T-cell (primary cell): ENCODE data around the gene TSC22D1. TPM values are rescaled to one million over a fixed set of nuclear protein-coding genes. Genes with fewer than 3 reads are reported as not detected.
"Not testable (repeated sequence)": the region's sequence is repeated elsewhere in the genome, so short reads cannot be mapped to it uniquely, and the experiment has no call there.

Experiments
- ATAC-seq, 4 experiments: fragments of 200-7000 bp in 3 of 4; fragments of 150-1000 bp in 1 of 4; cut with Tn5 transposase; replicated peaks in 1 of 4; 1 replicate in 3 of 4; 2 replicates in 1 of 4; pipeline ENCODE4 v1.10.0; 2021; ENCODE audit warnings: moderate library complexity in 3 of 4, mild to moderate bottlenecking in 2 of 4, moderate number of reproducible peaks in 1 of 4
- CTCF ChIA-PET, 2 donors: fragments of 300-600 bp; sonication (Branson Sonifier 250); formaldehyde crosslinking; loops; one replicate each; lab custom pipeline; 2022; ENCODE audit warnings: antibody characterized with exemption in 2 of 2; lab: Charles Lee
- POLR2A ChIA-PET, 2 donors: fragments of 300-600 bp; sonication (Branson Sonifier 250); formaldehyde crosslinking; loops; one replicate each; lab custom pipeline; 2022; ENCODE audit warnings: antibody characterized with exemption in 2 of 2; lab: Charles Lee
- DNase-seq, 35 experiments: peaks; one replicate each; pipeline versions ENCODE4 v3.0.0 to v3.0.0-alpha.2; 2013 to 2023
- H3K27ac ChIP-seq: one replicate; pipeline ENCODE4 v1.5.1; 2013; ENCODE audit warnings: low read length
- H3K27me3 ChIP-seq, 2 experiments: replicated peaks in 1 of 2; 1 replicate in 1 of 2; 2 replicates in 1 of 2; pipeline versions ENCODE4 v1.6.1 to v1.7.0; 2013; ENCODE audit warnings: low read length in 1 of 2, mixed read lengths in 1 of 2; ENCODE audit not compliant: control insufficient read depth in 2 of 2, insufficient read depth in 2 of 2; ENCODE audit errors: extremely low read depth in 1 of 2
- H3K36me3 ChIP-seq, 2 donors: 1 replicate in 1 of 2; 2 replicates in 1 of 2; pipeline versions ENCODE4 v1.6.1 to v1.7.0; 2013; ENCODE audit warnings: low read length in 1 of 2; ENCODE audit not compliant: control insufficient read depth in 2 of 2, insufficient read depth in 1 of 2; ENCODE audit errors: extremely low read depth in 1 of 2
- H3K4me1 ChIP-seq, 2 experiments: 1 replicate in 1 of 2; 2 replicates in 1 of 2; pipeline versions ENCODE4 v1.6.1 to v1.7.0; 2013; ENCODE audit warnings: low read length in 2 of 2, mixed read lengths in 1 of 2; ENCODE audit not compliant: insufficient read depth in 2 of 2, control insufficient read depth in 1 of 2; ENCODE audit errors: extremely low read depth in 1 of 2
- H3K4me3 ChIP-seq, 2 donors: 1 replicate in 1 of 2; 2 replicates in 1 of 2; pipeline versions ENCODE4 v1.5.1 to v1.7.0; 2013; ENCODE audit warnings: mild to moderate bottlenecking in 2 of 2, low read length in 1 of 2, moderate library complexity in 1 of 2; ENCODE audit not compliant: control insufficient read depth in 1 of 2; ENCODE audit errors: extremely low read depth in 1 of 2
- H3K9me3 ChIP-seq: 2 replicates; pipeline ENCODE4 v1.7.0; 2013
- H3K27ac Mint-ChIP-seq, 2 donors: one replicate each; pipeline ENCODE4 v1.8.0; 2020 to 2021; ENCODE audit warnings: mild to moderate bottlenecking in 2 of 2, mixed read lengths in 2 of 2
- H3K27me3 Mint-ChIP-seq, 2 donors: one replicate each; pipeline ENCODE4 v1.8.0; 2021 to 2022; ENCODE audit warnings: mixed read lengths in 2 of 2
- H3K36me3 Mint-ChIP-seq: one replicate; pipeline ENCODE4 v1.8.0; 2021; ENCODE audit warnings: mixed read lengths
- H3K4me1 Mint-ChIP-seq, 3 donors: one replicate each; pipeline ENCODE4 v1.8.0; 2020 to 2022; ENCODE audit warnings: mixed read lengths in 3 of 3, mild to moderate bottlenecking in 1 of 3
- H3K4me3 Mint-ChIP-seq, 3 donors: one replicate each; pipeline ENCODE4 v1.8.0; 2020 to 2022; ENCODE audit warnings: mild to moderate bottlenecking in 3 of 3, mixed read lengths in 3 of 3, moderate library complexity in 3 of 3
- H3K9me3 Mint-ChIP-seq, 3 donors: one replicate each; pipeline ENCODE4 v1.8.0; 2020 to 2022; ENCODE audit warnings: mixed read lengths in 3 of 3
- WGBS: methylation state at CpG from one replicate; pipeline ENCODE4 v1.1.5; 2013; ENCODE audit warnings: missing lambda C conversion rate; ENCODE audit not compliant: insufficient coverage; 5-methylcytosine and 5-hydroxymethylcytosine counted together
- total RNA-seq, 35 experiments: library from RNA in 6 of 35; stranded (reverse) in 6 of 35; fragments of 120-200 nt in 1 of 35; gene quantifications; one replicate each; pipeline versions ENCODE4 v1.2.1 to v1.2.4 and lab custom pipeline; 2013 to 2026

TSC22D1 gene
- total RNA-seq, 5 donors from 2014 or later (not counting 1 experiment from before 2014, with no cell fraction given), result 32.5 to 40.4 (median 36.4) TPM

DNA sequence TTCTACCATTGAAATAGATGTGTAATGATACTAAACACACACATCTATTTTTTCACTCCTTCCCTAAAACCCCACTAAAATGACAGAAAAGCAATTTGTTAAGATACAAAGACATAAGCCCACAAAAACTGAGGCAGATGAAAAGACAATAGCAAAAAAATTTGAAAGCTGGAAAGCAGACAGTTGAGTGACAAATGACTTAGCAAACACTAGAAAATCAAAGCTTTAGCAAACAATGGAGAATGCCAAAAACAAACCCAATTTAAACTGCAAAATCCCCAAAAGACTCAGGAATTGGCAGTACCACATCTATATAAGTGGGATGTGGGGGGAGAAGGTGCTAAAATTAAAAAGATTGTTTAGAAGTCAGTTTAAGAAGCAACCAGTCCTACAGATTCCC is 9.5 kb downstream of the TSC22D1 start:
- no peaks in the 10 kb centered on the region for H3K9me3 Mint-ChIP-seq
- ATAC-seq (no peak), DNase-seq (no peak)
- Histone ChIP-seq H3K4me1 (no peaks in the 10 kb centered on the region), H3K9me3 (no peaks in the 10 kb centered on the region), H3K27ac (no peak overlapping the region), H3K4me3 (no peak overlapping the region), H3K27me3 (no peaks in the 10 kb centered on the region), H3K36me3 (no peaks in the 10 kb centered on the region)
- H3K4me1 Mint-ChIP-seq, result peaks cover 30 to 52% (median 51%) of the 10 kb centered on the region in 3 donors
- no peak overlapping the region for H3K4me3 Mint-ChIP-seq
- H3K27me3 Mint-ChIP-seq, result no peaks in the 10 kb centered on the region
- H3K27ac Mint-ChIP-seq, result no peak overlapping the region
- CTCF ChIA-PET, result interaction anchor here in 1 of 2 donors (0.6 to 0.7 kb wide), 2 partner anchors 129 to 1274 kb away, joined by 3 read pairs; no protein-coding TSS in a partner anchor
- peaks cover 7% of the 10 kb centered on the region for H3K36me3 Mint-ChIP-seq
- POLR2A ChIA-PET, result interaction anchor here in 1 of 2 donors (0.6 kb wide), 1 partner anchor 22 kb away, joined by 8 read pairs; no protein-coding TSS in a partner anchor

GRCh38 chr13:44565881-44566280 is 10.2 kb downstream of the TSC22D1 start:
- no peaks in the 10 kb centered on the region for H3K27me3 ChIP-seq
- no peak overlapping the region for H3K27ac Mint-ChIP-seq
- no peaks in the 10 kb centered on the region for H3K9me3 ChIP-seq
- no peaks in the 10 kb centered on the region for H3K4me1 ChIP-seq
- no peak overlapping the region for H3K4me3 ChIP-seq
- H3K36me3 ChIP-seq, result no peaks in the 10 kb centered on the region
- no CpG with 5 or more reads among the region's 3 CpGs for WGBS
- peaks cover 30 to 49% (median 46%) of the 10 kb centered on the region in 3 donors for H3K4me1 Mint-ChIP-seq
- CTCF ChIA-PET, result interaction anchor here (0.6 to 0.7 kb wide), 2 partner anchors 9 to 19 kb away, joined by 3 to 6 read pairs; no protein-coding TSS in a partner anchor
- no peak overlapping the region for H3K4me3 Mint-ChIP-seq
- POLR2A ChIA-PET, result interaction anchor here in 1 of 2 donors (0.6 kb wide), 1 partner anchor 21 kb away, joined by 8 read pairs; no protein-coding TSS in a partner anchor
- no peaks in the 10 kb centered on the region for H3K27me3 Mint-ChIP-seq
- no peak overlapping the region for H3K27ac ChIP-seq
- DNase-seq (no peak), ATAC-seq (no peak)
- no peaks in the 10 kb centered on the region for H3K9me3 Mint-ChIP-seq
- peaks cover 7% of the 10 kb centered on the region for H3K36me3 Mint-ChIP-seq

DNA sequence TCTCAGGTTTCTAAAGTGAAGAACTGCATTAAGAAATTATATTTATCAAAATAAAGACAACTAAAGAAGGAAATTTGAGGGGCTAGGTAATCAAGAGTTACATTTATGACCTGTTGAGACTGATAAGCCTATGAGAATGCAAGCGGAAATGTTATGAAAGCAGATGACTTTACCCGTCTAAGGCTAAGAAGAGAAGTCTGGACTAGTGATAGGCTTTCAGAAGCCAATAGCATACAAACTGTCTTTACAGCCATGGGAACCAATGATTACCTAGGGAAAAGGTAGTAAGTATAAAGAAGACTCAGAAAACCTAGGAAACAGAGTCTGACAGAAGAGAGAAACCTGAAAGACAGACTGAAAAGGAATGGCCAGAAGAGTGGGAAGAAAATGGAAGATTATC is 11.2 kb downstream of the TSC22D1 start:
- no peaks in the 10 kb centered on the region for H3K36me3 ChIP-seq
- H3K27me3 ChIP-seq, result no peaks in the 10 kb centered on the region
- no peak for DNase-seq
- no peak overlapping the region for H3K4me3 ChIP-seq
- H3K4me1 ChIP-seq, result no peaks in the 10 kb centered on the region
- H3K9me3 ChIP-seq, result no peaks in the 10 kb centered on the region
- Mint-ChIP-seq H3K4me1 (peaks cover 30 to 46% (median 43%) of the 10 kb centered on the region in 3 donors), H3K4me3 (no peak overlapping the region), H3K27me3 (no peaks in the 10 kb centered on the region), H3K27ac (no peak overlapping the region), H3K9me3 (no peaks in the 10 kb centered on the region), H3K36me3 (peaks cover 7% of the 10 kb centered on the region)
- 90% methylated on average over 2 of the region's 2 CpGs for WGBS
- POLR2A ChIA-PET, result interaction anchor here in 1 of 2 donors (0.5 kb wide), 1 partner anchor 76 kb away, joined by 3 read pairs; no protein-coding TSS in a partner anchor
- no peak for ATAC-seq
- H3K27ac ChIP-seq, result no peak overlapping the region
- CTCF ChIA-PET, result no interaction called here

DNA sequence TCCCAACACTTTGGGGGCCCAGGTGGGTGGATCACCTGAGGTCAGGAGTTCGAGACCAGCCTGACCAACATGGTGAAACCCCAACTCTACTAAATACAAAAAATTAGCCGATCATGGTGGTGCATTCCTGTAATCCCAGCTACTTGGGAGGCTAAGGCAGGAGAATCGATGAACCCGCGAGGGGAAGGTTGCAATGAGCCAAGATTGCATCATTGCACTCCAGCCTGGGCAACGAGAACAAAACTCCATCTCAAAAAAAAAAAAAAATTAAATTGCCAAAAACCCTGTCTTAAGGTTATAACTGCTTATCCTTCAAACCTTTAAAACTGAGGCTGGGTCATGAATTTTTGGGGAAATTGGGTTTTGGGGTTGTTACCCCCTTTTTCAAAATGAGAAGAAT is 13.3 kb downstream of the TSC22D1 start:
- CTCF ChIA-PET, DNase-seq: not testable (repeated sequence)

DNA sequence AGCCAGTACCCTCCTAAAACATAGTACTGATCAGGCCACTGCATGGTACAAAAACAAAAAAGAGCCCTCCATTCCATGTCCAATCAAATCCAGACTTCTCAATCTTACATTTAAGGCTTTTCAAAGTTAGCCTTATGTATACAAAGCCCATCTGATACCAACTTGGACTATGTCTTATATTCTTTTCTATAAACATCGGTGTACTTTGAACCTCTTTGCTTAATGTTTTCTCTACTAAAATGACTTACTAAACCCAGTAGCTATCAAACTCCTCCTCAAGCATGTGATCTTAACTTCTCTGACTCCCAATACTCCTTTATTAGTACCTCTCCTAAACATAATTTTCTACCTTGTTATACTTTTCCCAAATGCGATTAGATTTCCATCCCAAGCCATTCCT is 14.8 kb downstream of the TSC22D1 start:
- CTCF ChIA-PET, result no interaction called here
- WGBS, result 100% methylated on average over 1 of the region's 2 CpGs
- Mint-ChIP-seq H3K9me3 (no peaks in the 10 kb centered on the region), H3K36me3 (peaks cover 4% of the 10 kb centered on the region), H3K4me3 (no peak overlapping the region), H3K27ac (no peak overlapping the region), H3K4me1 (peaks cover 11 to 19% (median 16%) of the 10 kb centered on the region in 3 donors), H3K27me3 (no peaks in the 10 kb centered on the region)
- DNase-seq, result no peak
- Histone ChIP-seq H3K36me3 (no peaks in the 10 kb centered on the region), H3K27me3 (no peaks in the 10 kb centered on the region), H3K4me1 (no peaks in the 10 kb centered on the region), H3K27ac (no peak overlapping the region), H3K9me3 (no peaks in the 10 kb centered on the region), H3K4me3 (no peak overlapping the region)
- POLR2A ChIA-PET, result interaction anchor here in 1 of 2 donors (0.7 kb wide), 1 partner anchor 45 kb away, joined by 3 read pairs; no protein-coding TSS in a partner anchor
- ATAC-seq, result no peak

More for the DNA sequence above, 13.3 kb downstream of the TSC22D1 start:
- H3K4me1 ChIP-seq, ATAC-seq, H3K27ac ChIP-seq, POLR2A ChIA-PET, H3K4me3 Mint-ChIP-seq, H3K36me3 Mint-ChIP-seq, H3K4me3 ChIP-seq, H3K9me3 ChIP-seq, H3K9me3 Mint-ChIP-seq, H3K27ac Mint-ChIP-seq, H3K36me3 ChIP-seq, H3K27me3 ChIP-seq, H3K27me3 Mint-ChIP-seq: not testable (repeated sequence)
- 88% methylated on average over 3 of the region's 6 CpGs for WGBS
- H3K4me1 Mint-ChIP-seq, result peaks cover 15 to 31% (median 29%) of the 10 kb centered on the region in 3 donors

GRCh38 chr13:44557986-44558385 is 18.1 kb downstream of the TSC22D1 start:
- ChIA-PET CTCF (interaction anchor here in 1 of 2 donors (0.5 kb wide), 1 partner anchor 512 kb away, joined by 4 read pairs; no protein-coding TSS in a partner anchor), POLR2A (no interaction called here)
- no peaks in the 10 kb centered on the region for H3K9me3 Mint-ChIP-seq
- Histone ChIP-seq H3K27me3 (no peaks in the 10 kb centered on the region), H3K4me1 (no peaks in the 10 kb centered on the region), H3K27ac (no peak overlapping the region), H3K9me3 (no peaks in the 10 kb centered on the region), H3K36me3 (no peaks in the 10 kb centered on the region), H3K4me3 (no peak overlapping the region)
- DNase-seq (no peak), ATAC-seq (no peak)
- no peak overlapping the region for H3K4me3 Mint-ChIP-seq
- peaks cover 5 to 7% (median 6%) of the 10 kb centered on the region in 3 donors for H3K4me1 Mint-ChIP-seq
- H3K36me3 Mint-ChIP-seq, result peaks cover 2% of the 10 kb centered on the region
- H3K27me3 Mint-ChIP-seq, result no peaks in the 10 kb centered on the region
- H3K27ac Mint-ChIP-seq, result no peak overlapping the region
- WGBS, result no CpG with 5 or more reads among the region's 2 CpGs
